Mononuclear cell (primary cell): ENCODE results near the gene WNT9A. TPM values are rescaled to one million over a fixed set of nuclear protein-coding genes. Genes with fewer than 3 reads are reported as not detected.
"Not testable (repeated sequence)": the region's sequence is repeated elsewhere in the genome, so short reads cannot be mapped to it uniquely, and the experiment has no call there.

Experiments
- H3K27me3 ChIP-seq: 2 replicates; pipeline ENCODE4 v1.6.0; 2011; ENCODE audit warnings: low read length, control low read depth; ENCODE audit not compliant: insufficient read depth
- H3K4me1 ChIP-seq: 2 replicates; pipeline ENCODE4 v1.5.1; 2011; ENCODE audit warnings: mild to moderate bottlenecking, low read length, control low read depth; ENCODE audit not compliant: insufficient read depth
- H3K4me3 ChIP-seq: 2 replicates; pipeline ENCODE4 v1.5.1; 2011; ENCODE audit warnings: mild to moderate bottlenecking, low read length, moderate library complexity
- H3K9me3 ChIP-seq: 2 replicates; pipeline ENCODE4 v1.5.1; 2011; ENCODE audit warnings: low read depth, mild to moderate bottlenecking, control low read depth, low read length
- total RNA-seq: library from RNA; depleted of rRNA; stranded (reverse); fragments of >200 nt; gene quantifications from one replicate; pipeline ENCODE4 v1.2.3, GENCODE V29; 2012

The WNT9A gene
- total RNA-seq, 1 donor = under 0.01 TPM

DNA sequence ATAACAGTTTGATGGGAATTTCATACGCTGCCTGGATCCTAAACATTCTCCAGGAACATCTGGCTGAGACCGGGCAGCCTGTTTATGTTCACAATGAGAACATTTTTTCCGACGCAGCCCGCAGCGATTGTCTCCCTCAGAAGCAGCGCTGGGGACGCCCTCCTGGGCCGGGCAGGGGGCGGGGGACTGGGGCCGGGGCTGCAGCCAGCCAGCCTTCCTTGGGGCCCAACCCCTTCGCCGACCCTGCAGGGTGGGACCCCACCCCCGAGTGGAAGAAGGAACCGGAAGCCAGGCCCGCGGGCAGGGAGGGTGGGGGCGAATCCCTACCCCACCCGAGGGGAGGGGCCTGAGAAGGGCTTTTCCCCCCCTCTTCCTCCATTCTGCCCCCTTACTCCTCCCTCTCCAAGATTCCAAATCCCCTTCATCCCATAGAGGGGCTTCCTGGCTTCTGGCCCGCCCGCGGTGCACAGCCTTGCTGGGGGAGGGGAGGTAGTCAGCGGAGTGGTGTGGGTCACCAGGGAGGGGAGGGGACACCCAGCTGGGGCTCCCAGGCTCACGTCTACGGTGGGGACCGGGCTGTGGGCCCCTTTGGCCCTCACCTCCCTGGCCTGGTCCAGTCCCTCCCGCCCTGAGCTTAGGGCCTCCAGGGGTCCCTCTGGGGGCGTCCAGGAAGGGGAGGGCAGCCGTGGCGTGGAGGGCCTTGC lies 60.6 kb downstream of the WNT9A start:
- H3K4me1 ChIP-seq = peaks cover 21% of the 10 kb centered on the region

DNA sequence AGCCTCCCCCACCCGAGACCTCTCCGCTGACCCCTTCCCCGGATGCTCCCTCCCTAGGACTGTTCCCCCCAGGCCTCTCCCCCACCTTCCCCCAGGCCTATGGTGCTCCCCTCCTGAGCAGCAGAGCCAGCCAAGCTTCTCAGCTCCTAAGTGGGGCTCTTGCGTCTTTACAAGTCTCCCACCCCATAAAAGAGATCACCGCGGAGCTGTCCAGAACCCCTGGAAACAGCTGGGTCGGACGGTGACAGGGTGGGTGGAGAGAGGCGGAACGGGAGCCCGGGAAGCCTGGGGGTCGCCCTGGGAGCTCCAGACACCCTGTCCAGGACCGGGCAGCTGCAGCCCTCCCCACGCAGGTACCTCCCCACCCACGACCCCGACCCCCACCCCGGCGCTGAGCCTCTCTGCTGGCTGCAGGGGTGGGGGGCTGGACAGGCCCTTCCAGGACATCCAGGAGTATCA lies 61.2 kb downstream of the WNT9A start:
- Histone ChIP-seq H3K4me3 (no peak overlapping the region), H3K9me3 (no peaks in the 10 kb centered on the region), H3K27me3 (no peaks in the 10 kb centered on the region), H3K4me1 (peaks cover 21% of the 10 kb centered on the region)

More for the DNA sequence above, 60.6 kb downstream of the WNT9A start:
- Histone ChIP-seq H3K9me3 (no peaks in the 10 kb centered on the region), H3K4me3 (peak overlapping the region; percentile 15), H3K27me3 (no peaks in the 10 kb centered on the region)

DNA sequence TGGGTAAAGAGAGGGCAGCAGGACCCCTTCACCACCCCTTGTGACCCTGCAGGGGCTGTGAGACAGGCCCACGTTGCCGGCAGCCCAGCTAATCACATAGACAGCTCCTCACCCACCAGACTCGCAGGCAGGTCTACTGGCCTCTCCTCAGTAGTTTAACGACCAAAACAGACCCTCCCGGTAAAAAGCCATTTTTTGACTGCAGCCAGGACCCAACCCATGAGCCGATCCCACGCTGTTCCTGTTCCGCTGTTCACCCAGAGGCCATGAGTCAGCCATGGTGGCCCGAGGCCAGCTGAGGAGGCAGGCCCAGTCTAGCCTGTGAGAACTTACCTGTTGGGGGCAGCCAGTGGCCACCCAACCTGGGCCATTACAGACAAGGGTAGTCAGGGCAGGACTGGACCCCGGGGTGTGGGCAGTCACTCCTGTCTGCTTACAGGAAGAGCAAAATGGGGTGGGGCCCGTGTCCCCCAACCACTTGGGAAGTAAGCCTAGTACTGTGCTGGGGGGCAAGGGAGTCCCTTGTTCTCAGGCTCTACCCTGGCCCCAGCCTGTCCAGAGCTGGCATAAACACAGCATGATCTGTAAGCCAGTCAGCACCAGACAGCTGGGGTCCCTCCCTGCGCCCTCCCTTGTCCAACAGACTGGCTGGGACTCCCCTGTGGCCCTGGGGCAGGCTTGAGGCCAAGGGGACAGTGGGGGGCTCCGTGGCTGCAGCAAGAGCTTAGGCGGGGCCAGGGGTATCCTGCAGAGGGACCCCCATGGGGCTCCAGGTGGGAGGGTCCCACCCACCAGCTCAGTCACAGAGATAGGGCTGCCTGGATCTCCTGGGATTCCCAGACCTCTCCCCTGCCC lies 61.9 kb downstream of the WNT9A start:
- H3K9me3 ChIP-seq = no peaks in the 10 kb centered on the region
- no peak overlapping the region for H3K4me3 ChIP-seq
- peaks cover 21% of the 10 kb centered on the region for H3K4me1 ChIP-seq
- no peaks in the 10 kb centered on the region for H3K27me3 ChIP-seq

DNA sequence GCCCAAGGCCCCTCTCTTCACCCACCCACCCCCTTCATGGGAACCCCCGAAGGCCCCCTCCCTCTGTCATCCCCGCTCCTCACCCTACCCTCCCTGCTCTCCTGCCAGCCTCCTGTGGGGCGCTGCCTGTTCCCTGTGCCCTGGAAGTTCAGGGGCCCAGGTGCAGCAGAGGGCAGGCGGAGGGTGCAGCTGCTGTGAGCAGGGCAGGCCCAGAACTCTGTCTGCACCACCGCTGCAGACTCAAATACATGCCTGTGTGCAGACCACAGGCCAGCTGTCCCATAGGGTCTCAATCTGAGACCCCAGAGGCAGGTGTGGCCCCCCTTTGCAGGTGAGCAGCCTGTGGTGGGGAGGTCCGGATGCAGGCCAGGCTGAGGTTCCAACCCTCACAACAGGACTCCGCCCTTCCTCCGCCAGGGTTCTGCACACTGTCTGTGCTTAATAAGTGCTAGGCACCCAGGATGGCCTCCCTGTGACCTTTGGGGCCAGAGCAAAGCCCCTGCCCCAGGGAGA lies 62.5 kb downstream of the WNT9A start:
- no peaks in the 10 kb centered on the region for H3K9me3 ChIP-seq
- no peaks in the 10 kb centered on the region for H3K27me3 ChIP-seq
- H3K4me3 ChIP-seq = no peak overlapping the region
- peaks cover 21% of the 10 kb centered on the region for H3K4me1 ChIP-seq

DNA sequence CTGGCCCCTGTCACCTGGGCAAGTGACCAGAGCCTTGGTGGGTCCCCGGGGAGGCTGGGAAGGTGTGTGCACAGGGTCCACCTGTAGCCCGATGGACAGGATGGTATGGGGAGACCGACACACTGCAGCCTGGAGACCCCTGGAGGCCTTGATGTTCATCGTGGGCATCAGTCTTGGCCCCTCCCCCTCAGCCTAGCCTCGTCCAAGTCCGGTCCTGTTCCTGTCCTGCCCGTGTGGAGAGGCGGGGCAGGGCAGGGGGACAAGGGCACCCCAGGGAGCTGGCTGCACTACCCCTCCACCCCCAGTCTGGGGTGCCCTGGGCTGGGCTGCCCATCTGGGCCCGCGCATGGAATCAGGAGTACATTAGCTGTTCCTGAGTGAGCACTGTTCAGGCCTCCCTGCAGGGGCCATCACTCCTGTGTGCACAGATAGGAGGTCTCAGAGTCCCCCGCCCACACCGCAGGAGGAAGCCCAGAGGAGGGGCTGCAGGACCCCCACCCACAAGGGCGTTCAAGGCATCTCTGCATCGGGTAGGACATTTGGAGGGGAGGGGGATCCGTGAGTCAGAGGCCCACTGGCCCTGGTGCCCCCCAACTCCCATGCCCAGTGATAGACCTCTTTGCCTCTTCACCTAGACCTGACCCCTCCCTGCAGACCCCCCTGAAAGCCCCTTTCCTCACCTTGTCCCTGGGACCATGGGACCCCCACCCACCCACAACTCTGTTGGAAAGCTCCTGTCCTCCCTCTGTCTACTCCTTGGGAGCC lies 63.2 kb downstream of the WNT9A start:
- H3K4me1 ChIP-seq = peaks cover 21% of the 10 kb centered on the region
- no peak overlapping the region for H3K4me3 ChIP-seq
- H3K9me3 ChIP-seq = no peaks in the 10 kb centered on the region
- H3K27me3 ChIP-seq = no peaks in the 10 kb centered on the region

DNA sequence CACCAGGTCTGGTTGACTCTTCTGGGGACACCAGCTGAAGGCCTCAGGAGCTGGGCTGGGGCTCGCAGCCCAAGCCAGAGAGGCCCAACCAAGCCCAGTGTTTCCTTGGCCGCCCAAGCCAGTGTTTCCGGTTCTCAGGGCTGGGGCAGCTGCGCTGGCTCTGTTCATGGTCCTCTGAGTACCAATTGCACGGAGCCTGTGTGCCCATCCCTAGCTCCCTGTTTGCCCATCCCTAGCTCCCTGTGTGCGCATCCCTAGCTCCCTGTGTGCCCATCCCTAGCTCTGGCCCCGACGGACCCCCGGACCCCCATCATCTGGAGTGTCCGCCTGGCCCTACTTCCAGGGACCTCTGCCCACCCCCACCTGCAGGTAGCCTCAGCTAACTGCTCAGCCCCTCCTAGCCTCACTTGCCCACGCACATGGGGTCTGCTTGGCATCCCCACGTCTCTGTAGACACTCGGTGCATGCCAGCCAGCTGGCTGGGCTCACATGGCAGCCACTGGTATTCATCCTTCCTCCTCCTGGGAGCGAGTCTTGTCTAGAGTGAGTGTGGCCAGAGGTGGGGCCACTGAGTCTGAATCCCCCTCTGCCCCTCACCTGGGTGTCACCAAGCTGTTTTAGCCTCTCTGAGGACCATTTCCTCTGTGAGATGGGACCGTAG lies 64.0 kb downstream of the WNT9A start:
- no peak overlapping the region for H3K4me3 ChIP-seq
- H3K27me3 ChIP-seq = no peaks in the 10 kb centered on the region
- H3K9me3 ChIP-seq = no peaks in the 10 kb centered on the region
- H3K4me1 ChIP-seq = peaks cover 21% of the 10 kb centered on the region

DNA sequence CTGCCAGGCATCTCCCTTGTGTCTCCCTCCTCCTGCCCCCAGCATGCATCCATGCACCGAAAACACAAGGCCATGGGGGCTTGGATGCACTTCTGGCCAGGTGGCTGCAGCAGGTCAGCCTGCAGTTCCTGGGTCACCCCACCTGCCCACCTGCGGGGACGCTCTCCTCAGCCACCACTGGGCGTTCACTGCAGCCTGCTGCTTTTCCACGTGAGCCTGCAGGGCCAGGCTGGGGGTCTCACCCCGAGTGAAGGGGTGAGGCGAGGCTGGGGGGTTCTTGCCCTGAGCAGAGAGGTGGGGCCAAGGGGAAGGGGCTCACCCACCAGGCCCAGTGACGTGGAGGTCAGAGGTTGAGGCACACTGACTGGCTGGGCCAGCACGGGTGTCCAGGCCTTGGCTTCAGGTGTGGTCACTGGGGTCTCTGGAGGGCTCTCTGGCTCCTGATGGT lies 64.6 kb downstream of the WNT9A start:
- H3K9me3 ChIP-seq = no peaks in the 10 kb centered on the region
- no peak overlapping the region for H3K4me3 ChIP-seq
- H3K27me3 ChIP-seq = no peaks in the 10 kb centered on the region
- peaks cover 21% of the 10 kb centered on the region for H3K4me1 ChIP-seq

DNA sequence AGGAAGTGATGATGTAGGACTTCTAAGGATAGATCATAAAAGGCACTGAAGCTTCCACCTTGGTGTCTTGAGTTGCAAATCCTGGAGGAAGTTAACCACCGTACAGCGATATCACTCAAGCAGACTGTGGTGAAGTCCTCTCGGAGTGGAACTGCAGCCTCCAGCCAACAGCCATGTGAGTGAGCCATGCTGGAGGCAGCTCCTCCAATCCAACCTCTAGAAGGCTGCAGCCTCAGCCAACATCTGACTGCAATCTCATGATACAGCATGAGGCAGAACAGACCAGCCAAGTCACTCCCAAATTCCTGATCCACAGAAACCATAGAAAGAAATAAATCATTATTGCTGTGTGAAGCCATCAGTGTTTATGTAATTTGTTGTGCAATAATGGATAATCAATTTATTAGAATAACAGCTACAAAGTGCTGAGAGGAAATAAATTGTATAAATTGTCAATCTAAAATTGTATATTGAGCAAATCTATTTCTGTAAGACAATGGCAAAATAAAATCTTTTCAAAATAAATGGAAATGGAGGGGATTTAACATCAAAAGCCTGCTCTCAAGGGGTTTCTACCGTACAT lies 67.3 kb downstream of the WNT9A start:
- Histone ChIP-seq H3K27me3 (no peaks in the 10 kb centered on the region), H3K4me3 (no peak overlapping the region), H3K9me3 (no peaks in the 10 kb centered on the region), H3K4me1 (peaks cover 3% of the 10 kb centered on the region)

DNA sequence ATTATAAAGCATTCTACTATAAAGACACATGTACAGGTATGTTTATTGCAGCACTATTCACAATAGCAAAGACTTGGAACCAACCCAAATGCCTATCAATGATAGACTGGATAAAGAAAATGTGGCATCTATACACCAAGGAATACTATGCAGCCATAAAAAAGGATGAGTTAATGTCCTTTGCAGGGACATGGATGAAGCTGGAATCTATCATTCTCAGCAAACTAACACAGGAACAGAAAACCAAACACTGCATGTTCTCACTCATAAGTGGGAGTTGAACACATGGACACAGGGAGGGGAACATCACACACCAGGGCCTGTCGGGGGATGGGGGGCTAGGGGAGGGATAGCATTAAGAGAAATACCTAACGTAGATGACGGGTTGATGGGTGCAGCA lies 69.9 kb downstream of the WNT9A start:
- H3K4me1 ChIP-seq, H3K27me3 ChIP-seq, H3K4me3 ChIP-seq, H3K9me3 ChIP-seq: not testable (repeated sequence)

DNA sequence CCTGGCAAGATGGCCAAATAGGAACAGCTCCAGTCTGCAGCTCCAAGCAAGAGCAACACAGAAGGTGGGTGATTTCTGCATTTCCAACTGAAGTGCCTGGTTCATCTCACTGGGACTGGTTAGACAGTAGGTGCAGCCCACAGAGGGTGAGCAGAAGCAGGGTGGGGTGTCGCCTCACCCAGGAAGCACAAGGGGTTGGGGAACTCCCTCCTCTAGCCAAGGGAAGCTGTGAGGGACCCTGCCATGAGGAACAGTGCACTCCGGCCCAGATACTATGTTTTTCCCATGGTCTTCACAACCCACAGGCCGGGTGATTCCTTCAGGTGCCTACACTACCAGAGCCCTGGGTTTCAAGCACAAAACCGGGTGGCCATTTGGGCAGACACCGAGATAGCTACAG lies 75.8 kb downstream of the WNT9A start:
- not testable (repeated sequence) for H3K9me3 ChIP-seq, H3K4me3 ChIP-seq, H3K27me3 ChIP-seq
- peaks cover 16% of the 10 kb centered on the region for H3K4me1 ChIP-seq

DNA sequence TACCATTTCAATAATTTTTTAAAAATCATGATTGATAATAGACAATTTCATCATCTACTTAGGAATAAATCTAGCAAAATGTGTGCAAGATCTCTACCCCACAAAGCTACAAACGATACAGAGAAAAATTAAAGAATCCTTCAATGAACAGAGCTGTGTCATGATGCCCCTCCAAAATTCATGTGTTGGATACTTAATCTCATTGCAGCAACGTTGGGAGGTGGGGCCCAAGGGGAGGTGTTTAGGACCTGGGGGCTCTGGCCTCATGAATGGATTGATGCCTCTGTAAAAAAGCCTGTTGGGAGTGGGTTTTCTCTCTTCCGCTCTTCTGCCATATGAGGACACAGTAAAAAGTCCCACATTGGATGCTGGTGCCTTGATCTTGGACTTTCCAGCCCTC lies 77.4 kb downstream of the WNT9A start:
- peaks cover 16% of the 10 kb centered on the region for H3K4me1 ChIP-seq
- H3K4me3 ChIP-seq = no peak overlapping the region
- no peaks in the 10 kb centered on the region for H3K9me3 ChIP-seq
- no peaks in the 10 kb centered on the region for H3K27me3 ChIP-seq

DNA sequence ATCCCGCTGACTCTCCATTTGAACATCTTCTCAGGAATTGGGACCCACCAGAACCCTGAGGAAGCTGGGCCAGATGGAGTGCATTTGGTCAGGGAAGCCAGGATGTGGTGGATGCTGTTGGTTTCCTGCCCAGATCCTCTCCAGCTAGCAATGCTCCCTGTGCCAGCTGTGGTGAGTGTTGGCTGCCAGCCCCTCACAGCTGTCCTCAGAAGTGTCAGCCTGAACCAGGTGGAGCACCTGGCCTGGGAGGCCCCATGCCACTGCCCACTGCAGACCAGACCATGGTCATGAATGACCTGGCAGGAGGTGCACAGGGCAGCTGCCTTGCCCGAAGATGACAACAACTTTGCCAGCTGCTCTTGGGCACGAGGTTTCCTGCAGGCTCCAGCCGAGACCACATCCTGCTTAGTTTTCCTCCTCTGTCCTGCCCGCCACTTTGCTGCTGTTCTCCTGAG lies 77.9 kb downstream of the WNT9A start:
- no peaks in the 10 kb centered on the region for H3K27me3 ChIP-seq
- H3K4me1 ChIP-seq = peaks cover 16% of the 10 kb centered on the region
- no peak overlapping the region for H3K4me3 ChIP-seq
- H3K9me3 ChIP-seq = peaks cover 3% of the 10 kb centered on the region

DNA sequence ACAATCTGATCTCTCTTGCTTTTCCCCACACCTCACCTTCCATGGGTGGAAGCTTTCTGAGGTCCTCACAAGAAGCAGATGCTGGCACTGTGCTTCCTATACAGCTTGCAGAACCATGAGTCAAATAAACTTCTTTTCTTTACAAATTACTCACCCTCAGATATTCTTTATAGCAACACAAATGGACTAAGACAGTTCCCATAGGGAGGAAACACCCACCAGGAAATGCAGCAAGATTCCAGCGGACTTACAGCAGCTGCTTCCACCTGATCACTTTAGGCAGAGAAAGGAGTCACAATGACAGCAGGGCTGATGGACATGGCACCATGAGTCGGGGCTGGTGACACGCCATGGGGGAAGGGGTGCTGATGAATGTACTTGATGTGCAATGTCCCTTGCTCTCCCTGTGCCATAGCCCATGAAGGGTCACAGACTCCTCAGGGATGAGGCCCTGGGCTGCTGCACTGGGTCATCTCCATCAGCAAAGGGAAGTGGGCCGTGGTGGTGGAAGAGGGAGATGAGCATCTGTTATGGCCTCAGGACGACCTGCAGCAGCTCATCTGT lies 78.4 kb downstream of the WNT9A start:
- Histone ChIP-seq H3K27me3 (no peaks in the 10 kb centered on the region), H3K4me3 (no peak overlapping the region), H3K9me3 (peaks cover 8% of the 10 kb centered on the region), H3K4me1 (peaks cover 16% of the 10 kb centered on the region)
